NCI-H1930 (cell line): ENCODE results near the gene CRIP3.
"Not testable (repeated sequence)": the region's sequence is repeated elsewhere in the genome, so short reads cannot be mapped to it uniquely, and the experiment has no call there.

ENCODE experiments used
- DNase-seq, 2 experiments: peaks; one replicate each; lab custom pipeline; 2025; lab: John Stamatoyannopoulos, UW

CRIP3 gene

DNA sequence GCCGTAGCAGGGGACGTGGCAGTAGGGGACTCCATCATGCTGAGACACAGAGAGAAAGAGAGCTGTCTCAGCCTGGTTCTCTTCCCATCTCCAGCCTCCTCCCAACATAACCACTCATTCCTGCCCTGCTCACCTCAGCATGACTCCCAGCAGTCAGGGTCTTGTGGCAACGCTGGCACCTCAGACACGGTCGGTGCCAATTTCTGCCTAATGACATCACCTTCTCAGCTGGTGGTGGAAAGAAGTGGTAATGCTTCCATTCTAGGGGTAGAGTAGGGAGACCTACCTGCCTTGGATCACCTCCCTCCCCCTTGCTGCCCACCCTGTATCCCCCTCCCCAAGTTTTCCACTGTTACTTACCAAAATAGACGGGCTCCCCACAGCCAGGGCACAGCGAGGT lies 2.5 kb downstream of the CRIP3 start:
- DNase-seq = no peak

GRCh38 chr6:43304882-43305281 lies 3.7 kb downstream of the CRIP3 start:
- no peak for DNase-seq

GRCh38 chr6:43304361-43304760 lies 4.3 kb downstream of the CRIP3 start:
- no peak for DNase-seq

DNA sequence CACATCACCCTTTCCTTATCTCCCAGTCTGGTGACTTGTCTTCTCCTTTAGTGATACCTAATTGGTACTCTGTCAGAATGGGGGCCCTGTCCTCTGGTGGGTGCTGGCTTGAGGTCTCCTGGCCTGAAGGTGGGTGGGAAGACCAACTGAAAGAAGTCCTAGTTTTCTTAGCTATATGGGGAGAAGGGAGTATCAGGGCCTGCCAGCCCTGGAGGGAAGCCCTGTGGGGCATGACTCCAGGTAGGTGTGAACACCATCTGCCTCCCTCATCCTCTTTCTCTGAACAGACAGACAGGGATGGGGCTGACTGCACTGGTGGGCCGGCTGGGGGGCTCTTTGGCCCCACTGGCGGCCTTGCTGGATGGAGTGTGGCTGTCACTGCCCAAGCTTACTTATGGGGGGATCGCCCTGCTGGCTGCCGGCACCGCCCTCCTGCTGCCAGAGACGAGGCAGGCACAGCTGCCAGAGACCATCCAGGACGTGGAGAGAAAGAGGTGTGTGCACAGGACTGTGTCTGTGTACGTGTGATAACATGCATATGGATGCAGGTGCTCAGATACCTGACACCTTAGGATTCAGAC lies 4.8 kb downstream of the CRIP3 start:
- DNase-seq = no peak

GRCh38 chr6:43303006-43303405 lies 5.6 kb downstream of the CRIP3 start:
- DNase-seq = not testable (repeated sequence)

DNA sequence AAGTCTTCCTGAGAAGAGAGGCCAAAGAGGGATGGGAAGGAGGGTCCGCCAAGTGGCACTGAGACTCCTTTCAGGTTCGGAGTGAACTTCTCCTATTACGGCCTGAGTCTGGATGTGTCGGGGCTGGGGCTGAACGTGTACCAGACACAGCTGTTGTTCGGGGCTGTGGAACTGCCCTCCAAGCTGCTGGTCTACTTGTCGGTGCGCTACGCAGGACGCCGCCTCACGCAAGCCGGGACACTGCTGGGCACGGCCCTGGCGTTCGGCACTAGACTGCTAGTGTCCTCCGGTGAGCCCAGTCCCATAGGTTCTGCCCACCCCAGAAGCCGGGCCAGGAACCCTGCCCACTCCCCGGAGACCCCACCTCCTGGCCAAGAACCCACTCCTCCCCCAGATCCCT lies 6.5 kb downstream of the CRIP3 start:
- DNase-seq = no peak

GRCh38 chr6:43301081-43301870 lies 7.3 kb downstream of the CRIP3 start:
- no peak for DNase-seq

GRCh38 chr6:43299338-43300293 lies 9.0 kb downstream of the CRIP3 start:
- DNase-seq = no peak

- DNase-seq = no peak
Observed at GRCh38 chr6:43298565-43299337, 9.9 kb downstream of the CRIP3 start.

DNA sequence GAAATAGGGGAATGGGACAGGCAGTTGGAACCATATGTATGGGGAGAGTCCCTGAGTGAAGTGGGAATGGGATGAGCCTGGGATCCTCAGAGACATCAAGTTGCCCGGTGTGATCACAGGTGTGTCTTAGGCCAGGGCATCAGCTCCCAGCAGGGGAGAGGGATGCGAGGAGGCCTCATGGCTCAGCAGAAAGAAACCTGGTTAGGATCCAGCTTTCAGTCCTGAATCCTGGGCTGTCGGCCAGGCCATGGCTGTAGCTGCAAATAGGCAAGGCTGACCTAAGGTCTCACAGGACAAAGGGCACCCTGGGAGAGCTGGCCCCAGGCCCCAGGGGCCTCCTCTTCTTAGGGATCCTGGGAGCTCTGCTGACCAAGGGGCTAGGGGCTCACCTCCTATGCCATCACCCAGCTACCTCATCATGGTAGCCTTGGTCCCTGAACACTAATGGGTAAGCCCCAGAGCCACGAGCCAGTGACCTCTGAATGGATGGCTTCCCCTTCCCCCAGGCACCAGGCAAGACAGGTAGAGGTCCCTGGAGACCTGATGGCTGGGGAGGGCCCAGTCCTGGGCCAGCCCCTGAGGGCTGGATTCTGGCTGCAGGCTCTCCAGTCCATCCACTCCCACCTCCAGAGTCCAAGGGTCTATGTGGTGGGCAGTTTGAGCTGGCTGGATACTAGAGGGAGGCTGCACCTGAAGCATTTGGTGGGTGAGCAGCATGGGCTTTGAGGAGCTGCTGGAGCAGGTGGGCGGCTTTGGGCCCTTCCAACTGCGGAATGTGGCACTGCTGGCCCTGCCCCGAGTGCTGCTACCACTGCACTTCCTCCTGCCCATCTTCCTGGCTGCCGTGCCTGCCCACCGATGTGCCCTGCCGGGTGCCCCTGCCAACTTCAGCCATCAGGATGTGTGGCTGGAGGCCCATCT lies 10.7 kb downstream of the CRIP3 start, which contains the start of gene SLC22A7:
TSS of gene SLC22A7 (plus strand) at position 617 of the 921 bp plus-strand sequence. CDS start at position 716, 99 bp downstream.
- DNase-seq = no peak

GRCh38 chr6:43296780-43297497 lies 11.7 kb downstream of the CRIP3 start:
- no peak for DNase-seq

GRCh38 chr6:43295456-43295855 lies 13.2 kb downstream of the CRIP3 start:
- DNase-seq = no peak

DNA sequence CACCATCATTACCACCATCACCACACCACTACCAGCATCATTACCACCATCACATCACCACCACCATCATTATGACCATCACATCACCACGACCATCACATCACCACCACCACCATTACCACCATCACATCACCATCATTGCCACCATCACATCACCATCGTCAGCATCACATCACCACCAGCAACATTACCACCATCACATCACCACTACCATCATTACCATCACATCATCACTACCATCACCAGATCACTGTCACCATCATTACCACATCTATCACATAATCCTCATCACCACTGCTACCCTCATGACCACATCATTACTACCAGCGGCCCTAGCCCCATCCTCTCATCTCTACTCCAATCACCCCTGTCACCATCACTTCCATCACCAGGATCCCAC lies 14.1 kb downstream of the CRIP3 start:
- DNase-seq = no peak

- no peak for DNase-seq
Observed at GRCh38 chr6:43293698-43294097, 14.9 kb downstream of the CRIP3 start.

DNA sequence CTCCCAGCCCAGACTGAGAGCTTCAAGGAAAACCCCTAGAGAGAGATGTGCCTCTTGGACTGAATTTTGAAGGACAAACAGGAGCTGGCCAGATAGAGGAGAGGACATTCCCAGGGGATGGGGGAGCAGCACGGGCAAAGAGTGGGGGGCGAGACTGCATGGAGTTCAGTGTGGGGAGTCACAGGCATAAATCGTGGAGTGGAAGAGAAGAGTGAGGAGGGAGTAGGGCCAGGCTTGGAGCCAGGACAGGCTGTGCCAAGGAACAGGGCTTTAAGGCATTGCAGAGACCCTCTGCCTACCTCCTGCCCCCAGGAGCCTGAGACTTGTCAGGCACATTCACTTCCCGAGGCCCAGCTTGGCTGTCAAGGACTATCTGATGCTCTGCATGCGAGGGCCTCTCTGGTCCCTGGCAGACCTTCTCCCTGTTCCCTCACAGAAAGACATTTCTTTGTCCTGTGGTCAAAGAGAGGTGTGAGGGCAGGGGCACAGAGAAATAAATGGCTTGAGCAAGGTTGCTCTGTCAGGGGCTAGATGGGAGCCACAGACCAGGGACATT lies 15.8 kb downstream of the CRIP3 start:
- no peak for DNase-seq

- DNase-seq = no peak
Observed at GRCh38 chr6:43292341-43292740, 16.3 kb downstream of the CRIP3 start.

- no peak for DNase-seq
Observed at GRCh38 chr6:43291708-43292107, 16.9 kb downstream of the CRIP3 start.

GRCh38 chr6:43290905-43291355 lies 17.7 kb downstream of the CRIP3 start:
- no peak for DNase-seq

DNA sequence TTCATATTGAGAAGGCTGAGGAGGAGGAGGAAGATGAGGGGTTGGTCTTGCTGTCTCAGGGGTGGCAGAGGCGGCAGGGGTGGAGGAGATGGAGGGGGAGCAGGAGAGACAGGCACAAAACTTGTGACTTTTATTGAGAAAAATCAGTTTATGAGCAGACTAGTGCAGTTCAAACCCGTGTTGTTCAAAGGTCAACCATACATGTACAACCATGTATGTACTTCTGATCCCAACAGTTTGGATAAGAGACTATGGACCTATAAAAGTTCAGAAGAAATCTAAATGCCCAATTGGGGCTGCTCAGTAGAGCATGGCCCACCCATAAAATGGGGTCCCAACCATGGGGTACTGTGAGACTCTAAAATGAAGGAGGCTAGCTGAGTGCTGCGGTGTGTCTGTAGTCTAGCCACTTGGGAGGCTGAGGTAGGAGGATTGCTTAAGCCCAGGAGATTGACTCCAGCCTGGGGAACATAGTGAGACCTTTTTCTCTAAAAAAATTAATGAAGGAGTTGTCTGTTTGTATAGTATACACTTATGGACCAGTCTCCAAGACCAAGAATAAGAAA lies 18.2 kb downstream of the CRIP3 start:
- DNase-seq = no peak
